ENCODE data around the gene ZNF12. TPM values are rescaled to one million over a fixed set of nuclear protein-coding genes. Genes with fewer than 3 reads are reported as not detected.
"Not testable (repeated sequence)": the region's sequence is repeated elsewhere in the genome, so short reads cannot be mapped to it uniquely, and the experiment has no call there.

The ZNF12 gene
- total RNA-seq, 4 donors from 2014 or later, result 19.4 to 25.6 (median 23.5) TPM

- intact Hi-C loops (cut with DNase I), result no loop called here
- H3K27ac ChIP-seq (replicated peaks in 1 of 4), result no peak overlapping the region
- H3K36me3 ChIP-seq, result no peaks in the 10 kb centered on the region
- DNase-seq (ENCODE audit: extremely low spot score), result no peak
- no peaks in the 10 kb centered on the region for H3K4me1 ChIP-seq
- 56% methylated on average over 6 of the region's 6 CpGs for WGBS
- H3K4me3 ChIP-seq, result no peak overlapping the region
- TF ChIP-seq POLR2AphosphoS5 (IDR thresholded peaks at IDR 0.05) (no peak), POLR2A (IDR thresholded peaks at IDR 0.05; ENCODE audit: low read depth) (no peak)
- no peaks in the 10 kb centered on the region for H3K9me3 ChIP-seq
- H3K27me3 ChIP-seq, result peaks cover 0 to 4% (median 0%) of the 10 kb centered on the region in 4 donors
These were observed 11.4 kb upstream of the ZNF12 start for GRCh38 chr7:6718124-6718523.

- DNase-seq (ENCODE audit: extremely low spot score); H3K4me3 ChIP-seq; intact Hi-C loops (cut with DNase I); H3K4me1 ChIP-seq; H3K27me3 ChIP-seq; H3K36me3 ChIP-seq; H3K9me3 ChIP-seq; H3K27ac ChIP-seq (replicated peaks in 1 of 4): not testable (repeated sequence)
- 86% methylated on average over 4 of the region's 9 CpGs for WGBS
These were observed 9.2 kb upstream of the ZNF12 start for GRCh38 chr7:6715898-6716297.

GRCh38 chr7:6714360-6714759, 7.6 kb upstream of the ZNF12 start:
- H3K27ac ChIP-seq (replicated peaks in 1 of 4), result no peak overlapping the region
- H3K4me1 ChIP-seq, result no peaks in the 10 kb centered on the region
- DNase-seq (ENCODE audit: extremely low spot score), result no peak
- TF ChIP-seq POLR2A (IDR thresholded peaks at IDR 0.05; ENCODE audit: low read depth) (no peak), CTCF (IDR thresholded peaks at IDR 0.05) (no peak), POLR2AphosphoS5 (IDR thresholded peaks at IDR 0.05) (no peak), EP300 (IDR thresholded peaks at IDR 0.05) (no peak)
- H3K36me3 ChIP-seq, result no peaks in the 10 kb centered on the region
- H3K4me3 ChIP-seq, result no peak overlapping the region
- intact Hi-C loops (cut with DNase I), result no loop called here
- H3K9me3 ChIP-seq, result no peaks in the 10 kb centered on the region
- WGBS, result 79% methylated on average over 5 of the region's 5 CpGs
- peaks cover 0 to 4% (median 0%) of the 10 kb centered on the region in 4 donors for H3K27me3 ChIP-seq

- Histone ChIP-seq H3K4me1 (peaks cover 13 to 26% (median 20%) of the 10 kb centered on the region in 4 donors), H3K4me3 (no peak overlapping the region), H3K36me3 (peaks cover 0 to 3% (median 0%) of the 10 kb centered on the region in 4 donors), H3K27me3 (no peaks in the 10 kb centered on the region), H3K9me3 (no peaks in the 10 kb centered on the region), H3K27ac (replicated peaks in 1 of 4) (no peak overlapping the region)
- intact Hi-C loops (cut with DNase I), result loop anchor here (5.0 kb wide), 1 partner anchor 73 kb away; the partner anchor contains the start of gene ZNF316
- 89% methylated on average over 6 of the region's 6 CpGs for WGBS
- no peak for DNase-seq (ENCODE audit: extremely low spot score)
- TF ChIP-seq POLR2A (IDR thresholded peaks at IDR 0.05; ENCODE audit: low read depth) (no peak), CTCF (IDR thresholded peaks at IDR 0.05) (no peak), POLR2AphosphoS5 (IDR thresholded peaks at IDR 0.05) (no peak), EP300 (IDR thresholded peaks at IDR 0.05) (no peak)
These were observed 3.1 kb upstream of the ZNF12 start for GRCh38 chr7:6709808-6710207.

GRCh38 chr7:6708304-6708703, 1.6 kb upstream of the ZNF12 start:
- H3K27me3 ChIP-seq, result no peaks in the 10 kb centered on the region
- peaks cover 27 to 39% (median 32%) of the 10 kb centered on the region in 4 donors for H3K4me1 ChIP-seq
- TF ChIP-seq POLR2A (IDR thresholded peaks at IDR 0.05; ENCODE audit: low read depth) (no peak), POLR2AphosphoS5 (IDR thresholded peaks at IDR 0.05) (no peak), CTCF (IDR thresholded peaks at IDR 0.05) (no peak), EP300 (IDR thresholded peaks at IDR 0.05) (no peak)
- DNase-seq (ENCODE audit: extremely low spot score), result no peak
- H3K4me3 ChIP-seq, result no peak overlapping the region
- intact Hi-C loops (cut with DNase I), result loop anchor here (5.0 kb wide), 1 partner anchor 71 kb away; the partner anchor contains the start of gene ZNF316
- 82% methylated on average over 3 of the region's 3 CpGs for WGBS
- H3K27ac ChIP-seq (replicated peaks in 1 of 4), result no peak overlapping the region
- no peaks in the 10 kb centered on the region for H3K9me3 ChIP-seq
- H3K36me3 ChIP-seq, result peaks cover 10 to 16% (median 10%) of the 10 kb centered on the region in 4 donors
